NT2/D1 (cell line): ENCODE results near the gene CCSER1.

ENCODE experiments used
- SUZ12 ChIP-seq: IDR thresholded peaks from 2 replicates; pipeline ENCODE4 v1.6.1; 2011; ENCODE audit not compliant: insufficient read length, insufficient read depth; ENCODE audit errors: extremely low read depth
- YY1 ChIP-seq: IDR thresholded peaks from 2 replicates; pipeline ENCODE4 v1.6.1; 2011; ENCODE audit not compliant: insufficient read length, insufficient read depth
- ZNF274 ChIP-seq: IDR thresholded peaks from 2 replicates; pipeline ENCODE4 v1.6.1; 2011; ENCODE audit warnings: mild to moderate bottlenecking, low read depth, low read length

DNA sequence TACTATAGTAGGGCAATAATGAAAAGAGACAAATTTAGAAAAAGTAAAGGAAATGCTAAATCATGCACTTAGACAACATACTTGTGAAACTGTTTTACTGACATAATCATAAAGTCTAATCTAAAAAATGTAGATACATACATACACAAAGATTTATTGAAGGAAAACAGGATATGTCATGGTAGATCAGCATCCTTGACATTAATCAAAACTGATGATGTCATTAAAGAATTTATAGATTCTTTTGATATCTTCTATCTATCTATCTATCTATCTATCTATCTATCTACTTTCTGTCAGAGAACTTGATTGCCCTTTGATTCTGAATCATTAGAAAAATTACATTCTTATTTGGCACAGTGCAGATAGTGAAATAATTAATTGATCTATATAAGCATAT is 311.3 kb downstream of the CCSER1 start:
- no peak for TF ChIP-seq ZNF274
- no peak for TF ChIP-seq SUZ12
- TF ChIP-seq YY1: no peak
